Activated T-helper 1 cell treated with anti-CD3 and anti-CD28 coated beads, Interleukin-12 subunit alpha, Interleukin-12 subunit beta, Interleukin-2, Interleukin-4 antibody, amounts not matched to agents 30 ng/mL and 10 ng/mL and 1 ng/mL, durations not matched to agents 14 hours and 24 hours and 36 hours (primary cell): Measurements from ENCODE around the gene RPS6KB2. TPM values are rescaled to one million over a fixed set of nuclear protein-coding genes. Genes with fewer than 3 reads are reported as not detected.

Experiments
- DNase-seq: peaks from one replicate; pipeline ENCODE4 v3.0.0; 2021; ENCODE audit warnings: low spot score
- H3K27ac Mint-ChIP-seq: one replicate; pipeline ENCODE4 v1.8.0; 2021; ENCODE audit warnings: mild to moderate bottlenecking, mixed read lengths
- H3K27me3 Mint-ChIP-seq: one replicate; pipeline ENCODE4 v1.8.0; 2022; ENCODE audit warnings: mild to moderate bottlenecking, moderate library complexity, mixed read lengths; ENCODE audit not compliant: insufficient read depth
- H3K36me3 Mint-ChIP-seq: one replicate; pipeline ENCODE4 v1.8.0; 2021; ENCODE audit warnings: low read depth, mixed read lengths
- H3K4me1 Mint-ChIP-seq: one replicate; pipeline ENCODE4 v1.8.0; 2021; ENCODE audit warnings: low read depth, mixed read lengths
- H3K4me3 Mint-ChIP-seq: one replicate; pipeline ENCODE4 v1.8.0; 2021; ENCODE audit warnings: mild to moderate bottlenecking, moderate library complexity, mixed read lengths
- H3K9me3 Mint-ChIP-seq: one replicate; pipeline ENCODE4 v1.8.0; 2021; ENCODE audit warnings: mixed read lengths
- intact Hi-C: fragments of 100-400 bp; cut with micrococcal nuclease; formaldehyde crosslinking; loops from one replicate; pipeline ENCODE4 v1.15.1; 2024
- total RNA-seq: library from RNA; stranded (reverse); gene quantifications from 2 replicates; pipeline ENCODE4 v1.2.3, GENCODE V29; 2022

Gene RPS6KB2
- total RNA-seq, 1 donor from 2014 or later: 84.1 TPM

GRCh38 chr11:67482827-67483798, 54.8 kb downstream of the RPS6KB2 start, which contains the start of gene AIP:
Gene AIP, plus strand, starts transcription at chr11:67483026. Its CDS starts 133 bp downstream, at chr11:67483159.
- Mint-ChIP-seq H3K9me3 (no peaks in the 10 kb centered on the region), H3K36me3 (peaks cover 27% of the 10 kb centered on the region), H3K4me1 (peaks cover 55% of the 10 kb centered on the region)

DNA sequence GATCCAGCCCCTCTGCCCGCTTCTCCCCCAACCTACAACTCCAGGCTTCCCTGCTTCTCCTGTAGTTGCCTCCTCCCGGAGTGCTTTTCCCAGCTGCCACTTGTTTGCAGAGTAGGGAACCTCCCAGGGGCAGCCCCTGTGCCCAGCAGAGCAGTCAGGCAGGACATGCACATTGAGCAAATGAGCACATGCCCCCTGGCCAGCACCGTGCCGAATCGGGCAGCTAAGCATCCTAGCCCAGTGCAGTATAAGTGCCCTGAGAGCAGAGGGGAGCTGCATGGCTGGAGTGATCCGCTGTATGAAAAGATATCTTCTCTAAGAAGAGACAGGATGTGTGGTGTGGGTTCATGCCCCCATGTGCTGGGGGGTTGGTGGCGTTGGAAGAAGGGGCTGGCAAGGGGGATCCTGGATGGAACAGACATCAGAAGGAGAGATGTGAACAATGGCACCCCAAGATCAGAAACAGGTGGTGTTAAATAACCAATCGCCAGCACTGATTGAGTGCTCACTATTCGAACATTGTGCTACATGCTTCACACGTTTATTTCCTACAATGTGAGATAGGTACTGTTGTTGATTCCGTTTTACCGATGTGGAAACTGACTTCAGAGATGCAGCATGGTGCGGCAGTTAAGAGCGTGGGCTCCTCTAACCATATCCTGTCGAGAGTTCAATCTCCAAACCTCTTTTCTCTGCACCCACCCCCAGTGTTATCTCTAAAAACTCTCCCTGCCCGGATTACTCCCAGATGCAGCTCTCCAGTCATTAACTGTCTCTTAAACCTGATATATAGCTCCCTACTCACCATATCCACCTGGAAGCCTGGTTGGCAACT, 55.8 kb downstream of the RPS6KB2 start:
- Mint-ChIP-seq H3K27me3 (peaks cover 4% of the 10 kb centered on the region), H3K4me3 (peak overlapping the region; percentile 94), H3K27ac (peak overlapping the region; percentile 100), H3K4me1 (peaks cover 64% of the 10 kb centered on the region), H3K36me3 (peaks cover 34% of the 10 kb centered on the region), H3K9me3 (no peaks in the 10 kb centered on the region)
- intact Hi-C loops: loop anchor here (1.0 to 5.0 kb wide), 8 partner anchors 15 to 527 kb away; partner anchors contain the start of genes CDK2AP2, PC, RPS6KB2 and TMEM134
- DNase-seq: peak; percentile 50

More at GRCh38 chr11:67482827-67483798, 54.8 kb downstream of the RPS6KB2 start, which contains the start of gene AIP:
- peak; percentile 98 for DNase-seq
- peak within 1 kb of the TSS; percentile 100 for H3K27ac Mint-ChIP-seq
- intact Hi-C loops: loop anchor here (1.0 to 5.0 kb wide), 6 partner anchors 14 to 526 kb away; partner anchors contain the start of genes CDK2AP2, PC, RPS6KB2 and TMEM134
- H3K4me3 Mint-ChIP-seq: peak within 1 kb of the TSS; percentile 94
- H3K27me3 Mint-ChIP-seq: peaks cover 4% of the 10 kb centered on the region

DNA sequence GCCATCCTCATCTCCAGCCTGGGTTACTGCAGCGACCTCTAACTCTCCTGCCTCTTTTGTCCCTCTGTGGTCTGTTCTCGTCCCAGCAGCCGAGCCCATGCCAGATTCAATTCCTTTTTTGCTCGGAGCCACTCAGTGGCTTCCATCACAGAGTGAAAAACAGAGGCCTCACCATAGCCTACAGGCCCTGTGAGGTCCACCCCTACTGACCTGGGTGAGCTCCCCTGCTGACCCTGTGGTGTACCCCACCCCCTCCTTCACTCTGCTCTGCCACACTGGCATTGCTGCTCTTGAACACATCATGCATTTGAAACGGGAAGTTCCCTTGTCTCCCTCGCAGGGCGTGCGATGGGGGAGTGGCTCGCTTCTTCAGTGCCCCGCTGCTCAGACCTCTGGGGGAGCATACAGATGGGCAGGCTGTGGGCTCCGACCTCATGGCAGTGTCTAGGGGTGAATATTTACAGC, 56.6 kb downstream of the RPS6KB2 start:
- intact Hi-C loops: loop anchor here (1.0 to 5.0 kb wide), 4 partner anchors 21 to 528 kb away; partner anchors contain the start of gene PC
- Mint-ChIP-seq H3K4me3 (peak overlapping the region; percentile 94), H3K36me3 (peaks cover 39% of the 10 kb centered on the region), H3K4me1 (peaks cover 69% of the 10 kb centered on the region), H3K27me3 (peaks cover 1% of the 10 kb centered on the region), H3K27ac (peak overlapping the region; percentile 100), H3K9me3 (no peaks in the 10 kb centered on the region)
- DNase-seq: peak; percentile 66

Other genes with a start within 250 kb of the RPS6KB2 start
- 249 and 250 TPM in 2 replicates for gene GRK2, start 162.0 kb upstream of the RPS6KB2 start, total RNA-seq
- gene ANKRD13D, start 139.2 kb upstream of the RPS6KB2 start, total RNA-seq: 124 and 129 TPM in 2 replicates
- gene SSH3, start 125.0 kb upstream of the RPS6KB2 start, total RNA-seq: 9.2 and 9.4 TPM in 2 replicates
- 36.7 and 39.8 TPM in 2 replicates for gene POLD4, start 74.9 kb upstream of the RPS6KB2 start, total RNA-seq
- gene CLCF1, start 54.9 kb upstream of the RPS6KB2 start, total RNA-seq: 0.64 and 0.73 TPM in 2 replicates
- 30.7 and 31.6 TPM in 2 replicates for gene RAD9A, start 36.5 kb upstream of the RPS6KB2 start, total RNA-seq
- gene PPP1CA, start 26.6 kb upstream of the RPS6KB2 start, total RNA-seq: 260 and 263 TPM in 2 replicates
- gene TBC1D10C, start 24.4 kb upstream of the RPS6KB2 start, total RNA-seq: 131 and 135 TPM in 2 replicates
- gene CARNS1, start 12.8 kb upstream of the RPS6KB2 start, total RNA-seq: 0.62 and 0.81 TPM in 2 replicates
- 108 and 109 TPM in 2 replicates for gene PTPRCAP, start 9.2 kb downstream of the RPS6KB2 start, total RNA-seq
- gene CORO1B, start 15.0 kb downstream of the RPS6KB2 start, total RNA-seq: 222 and 225 TPM in 2 replicates
- gene GPR152, start 24.2 kb downstream of the RPS6KB2 start, total RNA-seq: not detected in 2 replicates
- gene CABP4, start 26.9 kb downstream of the RPS6KB2 start, total RNA-seq: 0.86 and 0.96 TPM in 2 replicates
- 55.1 and 61.4 TPM in 2 replicates for gene TMEM134, start 40.8 kb downstream of the RPS6KB2 start, total RNA-seq
- 200 and 203 TPM in 2 replicates for gene AIP, start 54.5 kb downstream of the RPS6KB2 start, total RNA-seq
- gene PITPNM1, start 76.9 kb downstream of the RPS6KB2 start, total RNA-seq: 138 and 140 TPM in 2 replicates
- 107 and 115 TPM in 2 replicates for gene CDK2AP2, start 79.7 kb downstream of the RPS6KB2 start, total RNA-seq
- gene CABP2, start 95.0 kb downstream of the RPS6KB2 start, total RNA-seq: not detected in 2 replicates
- 278 and 289 TPM in 2 replicates for gene GSTP1, start 155.3 kb downstream of the RPS6KB2 start, total RNA-seq
- gene NDUFV1, start 178.4 kb downstream of the RPS6KB2 start, total RNA-seq: 289 and 303 TPM in 2 replicates
- 18.5 and 19.9 TPM in 2 replicates for gene NUDT8, start 201.4 kb downstream of the RPS6KB2 start, total RNA-seq
- gene TBX10, start 211.3 kb downstream of the RPS6KB2 start, total RNA-seq: not detected in 2 replicates
- gene ACY3, start 222.2 kb downstream of the RPS6KB2 start, total RNA-seq: 0.32 TPM in 1 of 2 replicates, not detected in the other
- gene ALDH3B2, start 246.1 kb downstream of the RPS6KB2 start, total RNA-seq: not detected in 2 replicates